Inflammatory macrophage treated with lipopolysaccharide for 4 hours (primary cell): Measurements from ENCODE around the gene C16orf89.
A peak's percentile ranks its signal among the peaks of the same experiment; 100 is the strongest.
"Not testable (repeated sequence)": the region's sequence is repeated elsewhere in the genome, so short reads cannot be mapped to it uniquely, and the experiment has no call there.

Source experiments
- DNase-seq: peaks from one replicate; pipeline ENCODE4 v3.0.0-alpha.2; 2020

The C16orf89 gene

GRCh38 chr16:5084099-5084731, 18.5 kb upstream of the C16orf89 start:
- not testable (repeated sequence) for DNase-seq

GRCh38 chr16:5083646-5084045, 17.9 kb upstream of the C16orf89 start:
- not testable (repeated sequence) for DNase-seq

- DNase-seq, result not testable (repeated sequence)
These were observed 15.2 kb upstream of the C16orf89 start for GRCh38 chr16:5080996-5081395.

GRCh38 chr16:5080461-5080860, 14.7 kb upstream of the C16orf89 start:
- not testable (repeated sequence) for DNase-seq

- no peak for DNase-seq
These were observed 12.9 kb upstream of the C16orf89 start for GRCh38 chr16:5078626-5079025.

GRCh38 chr16:5077304-5077703, 11.5 kb upstream of the C16orf89 start:
- DNase-seq, result no peak

GRCh38 chr16:5075637-5076036, 9.9 kb upstream of the C16orf89 start:
- DNase-seq, result no peak

GRCh38 chr16:5073771-5074170, 8.0 kb upstream of the C16orf89 start:
- not testable (repeated sequence) for DNase-seq

GRCh38 chr16:5073279-5073629, 7.5 kb upstream of the C16orf89 start:
- DNase-seq, result no peak

GRCh38 chr16:5072334-5073278, 6.8 kb upstream of the C16orf89 start:
- DNase-seq, result no peak

GRCh38 chr16:5071681-5072333, 6.1 kb upstream of the C16orf89 start, which contains the start of gene ALG1:
TSS of gene ALG1 (plus strand) at chr16:5071843. CDS start at chr16:5071850, 7 bp downstream.
- DNase-seq, result peak; percentile 90

GRCh38 chr16:5071341-5071680, 5.6 kb upstream of the C16orf89 start:
- DNase-seq, result no peak

- no peak for DNase-seq
These were observed 4.9 kb upstream of the C16orf89 start for GRCh38 chr16:5070431-5071186.

GRCh38 chr16:5069854-5070253, 4.1 kb upstream of the C16orf89 start:
- no peak for DNase-seq

- no peak for DNase-seq
These were observed 3.3 kb upstream of the C16orf89 start for GRCh38 chr16:5069048-5069447.

- DNase-seq, result no peak
These were observed 755 bp upstream of the C16orf89 start for GRCh38 chr16:5066511-5066910.

- DNase-seq, result no peak
These were observed 430 bp downstream of the C16orf89 start for GRCh38 chr16:5065326-5065725.

- DNase-seq, result no peak
These were observed 841 bp downstream of the C16orf89 start for GRCh38 chr16:5064915-5065314.

- DNase-seq, result no peak
These were observed 2.7 kb downstream of the C16orf89 start for GRCh38 chr16:5062790-5063765.

- DNase-seq, result no peak
These were observed 3.7 kb downstream of the C16orf89 start for GRCh38 chr16:5062051-5062450.

GRCh38 chr16:5060073-5060641, 5.6 kb downstream of the C16orf89 start:
- DNase-seq, result no peak
